NCI-H2171 treated with DMSO at 0.1 percent for 48 hours (cell line): ENCODE measurements around the gene CA7.

Experiments
- DNase-seq: peaks from one replicate; lab custom pipeline; 2025; lab: John Stamatoyannopoulos, UW

Gene CA7

DNA sequence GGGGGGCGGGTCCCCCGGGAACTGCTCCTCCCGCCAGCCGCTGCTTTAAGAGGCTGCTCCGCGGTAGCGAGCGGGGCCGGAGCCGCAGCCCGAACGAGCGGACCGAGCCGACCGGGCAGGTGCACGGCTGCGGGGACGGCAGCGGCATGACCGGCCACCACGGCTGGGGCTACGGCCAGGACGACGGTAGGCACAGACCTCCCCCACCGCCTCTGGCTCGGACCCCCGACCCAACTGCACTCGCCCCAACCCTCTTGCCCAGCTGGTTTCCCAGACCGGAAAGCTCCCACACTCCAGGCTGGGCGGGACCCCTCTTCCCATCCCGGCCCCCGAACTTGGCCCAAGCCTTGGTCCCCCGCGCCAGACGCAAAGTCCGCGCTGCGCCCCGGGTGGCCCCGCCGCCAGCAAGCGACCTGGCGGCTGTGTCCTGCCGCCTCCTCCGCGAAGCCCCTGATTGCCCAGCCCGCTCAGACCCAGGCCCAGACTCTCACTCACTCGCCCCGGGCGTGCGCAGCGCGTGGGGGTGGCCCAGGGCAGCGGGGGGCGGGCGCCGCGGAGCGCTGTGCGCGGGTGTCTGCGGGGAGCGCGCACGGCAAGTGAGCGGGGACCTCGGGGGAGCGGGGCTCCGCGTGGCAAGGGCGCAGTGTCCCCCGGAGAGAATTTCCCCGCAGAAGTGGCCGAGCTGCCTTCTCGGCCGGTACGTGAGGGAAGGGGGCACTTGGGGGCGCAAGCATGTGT, at the start of gene CA7:
TSS of gene CA7 (plus strand) at position 73 of the 738 bp plus-strand sequence. CDS start at position 147, 74 bp downstream.
- DNase-seq, result no peak

DNA sequence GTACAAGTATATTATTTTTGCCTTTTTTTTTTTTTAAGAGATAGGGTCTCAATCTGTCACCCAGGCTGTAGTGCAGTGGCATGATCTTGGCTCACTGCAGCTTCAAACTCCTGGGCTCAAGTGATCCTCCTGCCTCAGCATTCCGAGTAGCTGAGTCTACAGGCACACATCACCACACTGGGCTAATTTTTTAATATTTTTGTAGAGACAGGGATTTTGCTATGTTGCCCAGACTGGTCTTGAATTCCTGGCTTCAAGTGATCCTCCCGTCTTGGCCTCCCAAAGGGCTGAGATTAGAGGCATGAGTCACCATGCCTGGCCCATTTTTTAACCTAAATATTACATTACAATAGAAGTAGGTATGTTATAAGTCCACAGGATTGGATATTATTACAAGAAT, 46.1 kb upstream of the CA7 start:
- no peak for DNase-seq

DNA sequence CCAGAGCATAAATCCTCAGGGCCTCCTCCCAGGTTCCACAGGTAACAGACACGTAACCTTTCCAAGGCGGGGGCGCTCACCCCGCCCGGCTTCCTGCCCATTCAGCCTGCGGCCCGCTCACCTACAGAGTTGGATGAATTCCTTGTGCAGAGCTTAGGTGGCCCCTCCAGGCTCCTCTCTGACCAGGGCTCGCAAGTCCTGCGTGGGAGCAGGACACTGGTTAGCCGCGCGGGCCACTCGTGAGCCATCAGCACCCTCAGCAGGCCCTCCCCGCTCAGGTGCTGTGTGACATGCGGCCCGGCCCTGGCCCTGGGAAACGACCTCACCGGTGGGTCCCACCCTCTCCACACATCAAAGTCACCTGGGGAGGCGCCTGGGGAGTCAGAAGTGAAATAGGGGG, 43.4 kb upstream of the CA7 start:
- DNase-seq, result no peak

DNA sequence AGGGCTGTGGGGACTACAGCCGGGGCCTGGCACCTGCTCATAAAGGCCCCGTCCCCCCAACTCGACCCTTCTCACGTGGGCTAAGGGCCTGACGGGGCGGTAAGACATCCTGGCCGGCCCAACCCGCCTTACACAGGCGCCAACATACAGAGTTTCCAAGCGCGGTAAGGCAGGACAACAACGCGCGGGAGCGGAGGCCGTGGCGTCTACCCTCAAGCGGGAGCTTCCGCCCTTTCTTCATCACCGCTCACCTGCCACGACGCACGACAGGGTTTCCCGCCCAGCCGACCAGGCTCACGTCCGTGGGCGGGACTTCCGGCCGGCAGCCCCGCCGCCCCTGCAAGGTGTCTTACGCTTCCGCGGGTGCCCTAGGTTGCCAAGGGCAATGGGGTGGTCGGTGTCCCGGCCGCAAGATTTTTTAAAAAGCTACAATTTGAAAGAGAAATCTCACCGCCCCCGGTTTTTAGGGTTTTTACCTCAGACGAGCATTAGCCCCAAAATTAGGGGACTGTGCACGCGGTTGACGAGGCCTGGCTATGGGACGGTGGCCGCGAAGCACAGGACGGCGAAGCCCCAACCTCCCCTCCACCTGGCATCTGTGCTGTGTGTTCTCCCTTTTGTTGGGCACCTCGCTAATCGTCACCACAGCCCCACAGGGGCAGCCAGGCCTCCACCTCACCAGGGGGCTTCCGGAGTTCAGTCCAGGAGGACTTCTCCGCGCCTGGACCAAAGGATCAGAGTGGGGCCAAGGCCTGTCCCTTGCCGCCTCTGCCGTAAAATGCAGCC, 42.7 kb upstream of the CA7 start, which contains the start of gene TERB1:
TSS of gene TERB1 (minus strand) at position 265 of the 786 bp plus-strand sequence. CDS start 4,786 bp downstream, outside the sequence.
- no peak for DNase-seq

DNA sequence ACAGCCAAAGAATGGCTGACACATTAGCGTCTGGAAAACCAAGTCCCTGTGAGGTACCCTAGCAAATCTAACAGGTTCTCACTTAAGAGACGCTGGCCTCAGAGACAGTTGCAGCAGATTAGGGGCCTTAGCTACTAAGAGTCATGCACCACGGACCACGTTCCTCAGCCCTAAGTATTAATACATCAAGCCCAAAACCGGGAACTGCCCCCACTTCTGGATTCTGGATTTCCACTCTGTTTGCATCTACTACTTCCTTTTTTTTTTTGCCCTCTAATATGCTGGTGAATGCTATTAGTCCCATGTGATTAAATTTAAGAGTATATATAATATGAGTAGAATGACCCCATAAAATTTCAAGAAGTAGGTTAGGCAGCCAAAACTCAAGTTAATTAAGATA, 42.1 kb upstream of the CA7 start:
- DNase-seq, result no peak

DNA sequence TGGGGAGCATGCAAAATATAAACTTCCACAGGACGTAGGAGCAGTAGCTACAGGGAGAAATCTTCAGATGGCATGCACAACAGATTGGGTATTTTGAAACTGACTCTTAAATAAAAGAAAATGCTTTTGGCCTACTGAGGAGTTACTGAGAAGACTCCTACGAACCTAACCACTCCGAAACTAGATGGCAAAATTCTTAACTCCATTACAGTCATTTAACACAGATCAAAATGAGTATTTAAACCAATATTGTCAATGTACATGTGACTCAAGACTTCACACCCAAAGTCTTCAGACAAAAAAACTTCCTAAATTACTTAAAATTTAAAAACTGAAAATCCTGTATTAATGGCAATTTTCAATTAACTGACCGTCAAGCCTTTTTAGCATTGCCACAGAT, 34.4 kb upstream of the CA7 start:
- no peak for DNase-seq

DNA sequence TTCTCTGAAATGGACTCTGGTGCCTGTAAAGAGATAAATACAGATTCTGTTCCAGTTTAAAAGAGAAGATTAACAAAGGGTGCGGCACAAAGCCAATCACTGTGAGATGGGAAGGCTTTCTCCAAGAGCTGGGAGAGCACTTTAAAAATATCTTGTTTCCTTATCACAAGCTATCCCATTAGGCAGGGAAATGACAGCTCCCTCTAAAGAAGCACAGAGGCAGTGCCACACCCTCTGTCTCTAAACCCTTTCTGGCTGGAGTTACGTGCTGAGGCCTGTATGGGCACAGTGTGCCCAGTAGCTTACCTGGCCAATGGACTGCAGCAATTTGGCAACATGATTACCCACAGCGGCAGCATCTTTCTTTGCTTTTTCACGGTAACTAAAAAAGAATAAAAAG, 33.8 kb upstream of the CA7 start:
- DNase-seq, result peak; percentile 9

DNA sequence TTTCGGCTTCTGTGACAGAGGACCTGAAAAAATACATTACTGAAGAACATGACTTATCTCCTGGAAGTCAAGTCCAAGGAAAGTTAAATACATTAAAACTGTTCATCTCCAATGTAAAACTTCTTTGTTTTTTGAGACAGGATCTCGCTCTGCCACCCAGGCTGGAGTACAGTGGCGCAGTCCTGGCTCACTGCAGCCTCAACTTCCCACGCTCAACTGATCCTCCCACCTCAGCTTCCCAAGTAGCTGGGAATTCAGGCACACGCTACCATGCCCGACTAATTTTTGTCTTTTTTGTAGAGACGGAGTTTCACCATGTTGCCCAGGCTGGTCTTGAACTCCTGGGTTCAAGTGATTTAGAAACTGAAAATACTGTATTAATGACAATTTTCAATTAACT, 33.2 kb upstream of the CA7 start:
- no peak for DNase-seq

DNA sequence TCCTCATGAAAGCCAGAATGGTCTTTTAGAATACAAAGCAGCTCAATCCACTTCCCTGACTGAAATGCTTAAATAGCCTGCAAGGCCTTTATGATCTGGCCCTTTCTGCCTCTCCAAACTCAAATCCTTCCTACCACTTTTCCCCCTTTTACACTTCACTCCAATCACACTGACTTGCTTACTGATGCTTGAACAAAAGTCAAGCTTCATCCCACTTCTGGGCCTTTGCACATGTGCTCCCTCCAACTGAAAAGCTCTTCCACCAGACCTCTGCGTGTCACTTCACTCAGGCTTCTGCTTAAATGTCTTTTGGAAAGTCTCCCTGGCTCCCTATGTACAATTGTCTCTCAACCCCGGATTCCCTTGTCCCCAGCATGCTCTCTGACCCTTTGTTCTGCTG, 29.5 kb upstream of the CA7 start:
- DNase-seq, result no peak

DNA sequence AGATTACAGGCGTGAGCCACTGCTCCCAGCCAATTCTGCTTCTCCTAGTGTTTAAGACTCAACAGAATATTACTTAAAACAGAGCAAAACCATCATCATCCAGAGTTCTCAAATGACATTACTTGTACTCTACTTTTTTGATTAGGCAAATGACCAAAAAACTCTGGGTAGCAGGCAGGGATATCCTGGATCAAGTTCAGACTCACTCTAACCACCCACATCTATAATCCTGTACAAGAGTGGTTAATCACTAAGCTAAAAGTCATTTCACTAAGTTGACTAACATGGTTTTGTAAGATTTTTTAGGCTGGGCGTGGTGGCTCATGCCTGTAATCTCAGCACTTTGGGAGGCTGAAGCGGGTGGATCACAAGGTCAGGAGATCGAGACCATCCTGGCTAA, 20.2 kb upstream of the CA7 start:
- DNase-seq, result no peak

DNA sequence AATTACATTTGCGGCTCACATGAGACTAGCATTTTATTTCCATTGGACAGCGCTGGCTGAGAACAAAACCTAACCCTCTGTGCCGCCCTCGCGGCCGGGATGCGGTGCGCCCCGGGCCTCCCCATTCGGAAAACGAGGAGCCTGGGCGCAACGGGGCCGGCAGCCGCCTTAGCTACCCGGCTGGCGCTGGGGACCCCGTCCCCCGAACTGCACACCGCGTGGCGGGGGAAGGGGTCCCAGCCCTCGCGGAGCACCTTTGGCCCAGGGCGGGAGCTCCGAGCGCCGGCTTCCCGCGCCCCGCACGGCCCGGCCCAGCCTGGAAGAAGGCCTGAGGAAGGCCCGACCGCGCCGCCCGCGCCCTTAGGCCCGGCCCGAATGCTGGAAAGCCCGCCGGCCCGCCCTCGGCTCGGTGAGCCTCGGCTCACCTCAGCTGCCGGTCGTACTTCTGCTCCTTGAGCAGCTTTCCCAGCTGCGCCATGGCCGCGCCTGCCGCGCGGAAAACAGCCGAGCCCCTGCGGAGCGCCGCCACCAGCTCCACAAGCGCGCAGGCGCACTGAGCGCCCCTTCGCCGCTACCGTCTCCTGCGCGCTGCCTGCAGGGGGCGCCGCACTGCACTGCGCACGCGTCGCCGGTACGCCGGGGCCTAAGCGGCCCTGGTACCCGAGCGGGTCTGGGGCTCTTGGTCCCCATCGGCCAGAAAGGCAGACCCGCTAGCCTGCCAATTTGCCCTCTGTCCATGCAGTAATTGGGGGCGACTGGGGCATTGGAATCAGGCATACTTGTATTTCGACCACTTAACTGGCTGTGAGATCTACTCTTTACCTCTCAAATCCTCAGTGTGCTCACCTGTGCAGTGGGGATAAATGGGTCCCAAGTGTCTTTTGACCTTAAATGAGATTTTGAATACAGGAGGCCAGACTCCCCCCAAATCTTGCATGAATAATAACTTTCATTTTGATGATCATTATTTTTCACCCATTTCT, 13.5 kb upstream of the CA7 start, which contains the start of gene NAE1:
TSS of gene NAE1 (minus strand) at position 555 of the 983 bp plus-strand sequence. CDS start at position 478, 77 bp downstream.
- peak; percentile 85 for DNase-seq

DNA sequence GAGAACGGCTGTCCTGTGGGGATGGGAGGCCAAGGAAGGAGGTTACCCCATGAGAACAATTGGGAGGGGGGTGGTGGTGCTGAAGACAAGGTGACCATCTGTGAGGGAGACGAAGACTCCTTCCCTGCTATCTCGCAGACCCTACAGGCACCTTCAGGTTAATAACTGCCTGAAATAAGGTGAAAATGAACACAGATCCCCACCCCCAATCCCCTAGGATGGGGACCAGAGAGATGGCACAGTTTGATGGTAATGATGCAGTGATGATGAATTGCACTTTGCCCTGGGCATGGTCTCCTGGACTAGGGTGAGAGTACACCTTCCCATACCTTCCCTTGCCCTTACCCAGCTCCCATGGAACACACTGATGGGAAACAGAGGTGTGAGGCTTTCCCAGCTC, 12.0 kb upstream of the CA7 start:
- DNase-seq, result no peak

DNA sequence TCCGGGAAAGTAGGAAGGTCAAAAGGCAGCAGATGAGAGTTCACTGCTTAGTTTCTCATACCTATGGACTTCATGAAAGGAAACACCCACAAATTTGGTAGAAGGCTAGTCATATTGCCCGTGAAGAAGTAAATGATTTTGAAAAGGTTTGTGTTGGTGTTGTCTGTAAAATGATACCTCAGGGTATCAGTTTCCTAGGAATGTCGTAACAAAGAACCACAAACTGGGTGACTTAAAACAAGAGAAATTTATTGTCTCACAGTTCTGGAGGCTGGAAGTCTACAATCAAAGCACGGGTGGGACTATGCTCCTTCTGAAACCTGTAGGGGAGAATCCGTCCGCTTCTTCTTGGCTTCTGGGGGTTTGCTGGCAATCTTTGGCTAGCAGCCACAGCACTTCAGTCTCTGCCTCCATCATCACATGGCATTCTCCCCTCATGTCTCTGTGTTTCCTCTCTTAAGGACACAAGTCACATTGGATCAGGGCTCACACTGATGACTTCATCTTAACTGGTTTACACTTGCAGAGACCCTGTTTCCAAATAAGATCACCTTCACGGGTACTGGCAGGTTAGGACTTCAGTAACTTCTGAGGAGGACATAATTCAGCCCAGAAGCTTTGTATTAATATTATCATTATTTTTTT, 11.4 kb upstream of the CA7 start:
- peak; percentile 63 for DNase-seq

DNA sequence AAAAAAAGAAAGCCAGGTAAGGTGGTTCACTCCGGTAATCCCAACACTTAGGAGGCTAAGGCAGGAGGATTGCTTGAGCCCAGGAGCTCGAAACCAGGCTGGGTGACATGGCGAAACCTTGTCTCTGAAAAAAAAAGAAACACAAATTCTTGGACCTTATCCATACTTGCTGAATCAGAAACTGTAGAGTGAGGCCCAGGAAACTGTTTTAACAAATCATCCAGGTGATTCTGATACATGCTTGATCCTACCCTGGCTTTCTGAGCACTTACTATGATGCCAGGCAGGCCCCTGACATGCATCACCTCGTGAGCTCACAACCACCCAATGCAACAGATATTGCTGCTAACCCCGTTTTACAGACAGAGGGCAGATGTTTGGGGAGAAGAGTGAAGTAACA, 9.5 kb upstream of the CA7 start:
- no peak for DNase-seq

DNA sequence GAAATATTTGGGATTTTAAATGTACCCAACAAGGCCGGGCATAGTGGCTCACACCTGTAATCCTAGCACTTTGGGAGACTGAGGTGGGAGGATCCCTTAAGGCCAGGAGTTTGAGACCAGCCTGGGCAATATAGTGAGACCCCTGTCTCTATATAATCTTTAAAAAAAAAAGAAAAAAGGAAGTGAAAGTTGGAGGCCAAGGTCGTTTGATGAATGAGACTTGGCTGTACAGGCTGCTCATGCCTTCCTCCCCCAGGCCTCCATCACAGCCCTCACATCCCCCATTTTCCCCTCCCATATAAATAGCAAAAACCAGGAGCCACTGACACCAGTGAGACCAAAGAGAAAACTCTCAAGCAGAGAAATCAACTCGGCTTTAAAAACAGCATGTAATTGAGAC, 3.3 kb upstream of the CA7 start:
- no peak for DNase-seq

DNA sequence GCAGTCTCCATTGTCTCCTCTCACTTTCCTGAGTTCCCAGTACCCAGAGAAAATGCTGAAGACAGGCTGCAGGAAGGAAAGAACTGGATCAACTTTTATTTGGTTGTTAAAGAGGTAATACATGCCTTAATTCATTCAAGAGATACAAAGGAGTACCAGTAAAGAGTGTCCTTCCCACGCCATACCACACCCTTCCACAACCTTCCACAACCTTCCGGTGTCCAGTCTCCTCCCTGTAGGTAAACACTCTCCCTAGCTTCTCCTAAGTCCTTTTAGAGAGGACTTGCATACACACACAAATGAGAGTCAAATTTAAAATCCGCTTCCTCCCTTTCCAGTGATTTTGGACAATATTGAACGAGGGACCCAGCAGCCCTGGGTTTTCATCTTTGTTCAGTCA, 2.8 kb upstream of the CA7 start:
- no peak for DNase-seq

DNA sequence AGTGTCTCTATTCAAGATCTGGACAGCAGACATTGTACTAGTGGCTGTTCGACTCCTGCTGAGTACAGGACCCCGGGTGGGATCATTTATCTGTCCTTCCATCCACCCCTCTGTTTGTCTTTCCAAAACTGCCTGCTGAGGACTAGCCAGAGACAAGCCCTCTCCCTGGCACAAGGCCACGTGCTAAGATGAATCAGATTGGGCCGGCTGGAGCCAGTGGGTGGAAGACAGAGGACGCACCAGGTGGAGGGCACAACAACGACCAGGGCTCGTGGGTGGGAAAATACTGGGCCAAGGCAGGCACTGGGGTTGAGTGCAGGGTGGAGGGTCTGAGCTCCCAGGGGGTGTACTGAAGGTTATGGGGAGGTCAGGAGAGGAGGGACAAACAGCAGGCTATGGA, 1.4 kb upstream of the CA7 start:
- DNase-seq, result peak; percentile 15

DNA sequence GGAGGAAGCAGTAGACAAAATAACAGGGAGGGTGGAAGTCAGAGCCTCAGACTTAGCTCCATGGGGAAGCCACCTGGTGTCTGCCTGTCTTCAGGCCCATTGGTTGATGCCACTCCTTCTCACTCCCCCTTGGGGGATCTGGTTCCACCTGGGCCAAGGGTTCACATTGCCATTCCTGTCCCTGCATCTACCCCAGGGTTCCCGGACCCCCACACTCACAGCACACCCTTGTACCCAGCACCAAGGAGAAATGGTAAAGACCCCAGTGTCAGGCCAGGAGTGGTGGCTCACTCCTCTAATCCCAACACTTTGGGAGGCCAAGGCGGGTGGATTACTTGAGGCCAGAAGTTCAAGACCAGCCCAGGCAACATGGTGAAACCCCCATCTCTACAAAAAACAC, 1.0 kb upstream of the CA7 start:
- no peak for DNase-seq

DNA sequence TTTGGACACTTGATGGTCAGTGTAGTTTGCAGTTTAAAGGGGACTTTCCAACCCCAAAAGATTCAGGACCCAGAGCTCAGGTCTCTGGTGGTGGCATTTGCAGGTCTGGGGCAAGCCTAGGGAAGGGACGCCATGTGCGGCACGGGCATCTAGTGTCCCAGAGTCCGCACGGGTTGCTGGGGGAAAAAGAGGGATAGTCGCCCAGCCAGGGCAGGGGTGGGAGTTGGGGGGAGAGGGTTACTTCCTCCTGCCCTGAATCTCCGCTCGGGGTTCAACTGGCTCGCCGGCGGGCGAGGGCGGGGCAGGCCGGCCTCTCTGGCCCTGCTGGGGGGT, 239 bp upstream of the CA7 start:
- no peak for DNase-seq

DNA sequence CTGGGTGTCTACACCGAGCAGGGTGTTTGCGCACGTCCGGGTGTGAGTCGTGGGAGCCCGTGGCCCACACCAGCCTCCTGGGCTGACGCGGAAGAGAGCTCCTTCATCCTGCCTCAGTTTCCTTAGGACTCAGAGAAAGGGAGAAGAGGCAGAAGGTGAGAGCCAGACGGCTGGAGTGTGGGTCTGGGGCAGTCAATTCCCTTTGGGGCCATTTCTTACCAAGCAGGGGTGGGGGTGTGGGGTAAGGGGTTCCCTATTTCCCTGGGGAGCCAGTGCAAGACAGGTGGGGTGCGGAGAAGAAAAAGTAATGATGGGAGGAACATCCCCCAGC, 831 bp downstream of the CA7 start:
- DNase-seq, result no peak

DNA sequence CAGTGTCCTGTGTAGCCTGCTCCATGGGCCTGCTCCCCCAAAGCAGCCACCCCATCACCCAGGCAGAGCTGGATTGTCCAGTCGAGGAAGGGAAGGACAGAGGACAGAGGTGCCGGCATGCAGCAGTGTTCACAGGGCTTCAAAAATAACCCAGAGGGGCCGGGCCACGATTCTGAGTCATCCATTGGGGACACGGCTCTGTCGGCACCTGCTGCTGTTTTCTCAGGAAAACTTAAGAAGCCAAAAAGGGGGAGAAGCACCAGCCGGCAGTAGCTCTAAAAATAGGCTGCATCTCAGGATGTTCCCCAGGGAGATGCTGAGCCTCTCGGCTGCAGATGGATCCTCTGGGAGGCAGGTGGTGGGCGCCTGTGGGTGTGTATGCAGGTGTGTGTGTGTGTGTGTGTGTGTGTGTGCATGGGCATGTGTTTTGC, 1.6 kb downstream of the CA7 start:
- peak; percentile 98 for DNase-seq

DNA sequence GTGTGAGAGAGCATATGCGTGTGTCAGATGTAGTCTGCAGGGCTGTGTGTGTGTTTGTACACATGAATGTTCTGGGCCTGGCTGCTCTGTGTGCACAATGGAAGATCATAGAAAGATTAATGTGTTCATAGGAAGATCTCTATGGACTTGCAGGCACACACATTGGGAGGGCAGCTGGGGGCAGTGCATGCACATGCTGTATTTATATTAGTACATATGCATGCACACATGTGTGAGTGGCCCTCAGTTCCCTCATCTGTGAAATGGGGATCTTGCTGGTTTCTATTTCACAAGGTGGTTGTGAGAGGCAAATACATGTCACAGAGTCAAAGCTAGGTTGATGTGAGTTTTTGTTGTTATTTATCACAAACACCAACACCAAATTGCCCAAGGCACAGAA, 2.1 kb downstream of the CA7 start:
- no peak for DNase-seq
